GM10248 (cell line): ENCODE results near the gene PID1.

ENCODE experiments used
- CTCF ChIA-PET: fragments of 300-600 bp; sonication (Branson Sonifier 250); formaldehyde crosslinking; extraction: SDS; loops from one replicate; lab custom pipeline; 2021; ENCODE audit warnings: antibody characterized with exemption; lab: Yijun Ruan, JAX
- POLR2A ChIA-PET: fragments of 350-650 bp; sonication (Branson Sonifier 250); formaldehyde crosslinking; extraction: SDS; loops from one replicate; lab custom pipeline; 2020; ENCODE audit warnings: antibody characterized with exemption; lab: Yijun Ruan, JAX
- DNase-seq: peaks from one replicate; pipeline ENCODE4 v3.0.0; 2012; ENCODE audit errors: extremely low spot score
- CTCF ChIP-seq: IDR thresholded peaks from 2 replicates; pipeline ENCODE4 v1.5.1; 2012; ENCODE audit warnings: mild to moderate bottlenecking, low read depth; ENCODE audit errors: extremely low read depth, missing control alignments, control extremely low read depth

PID1 gene

GRCh38 chr2:229022652-229023051 is 248.4 kb downstream of the PID1 start:
- ChIA-PET POLR2A (no interaction called here), CTCF (no interaction called here)
- TF ChIP-seq CTCF, result no peak
- no peak for DNase-seq

GRCh38 chr2:229022071-229022470 is 249.0 kb downstream of the PID1 start:
- POLR2A ChIA-PET, result no interaction called here

GRCh38 chr2:229009816-229010215 is 261.3 kb downstream of the PID1 start:
- DNase-seq, result no peak
- ChIA-PET CTCF (no interaction called here), POLR2A (no interaction called here)
- no peak for TF ChIP-seq CTCF

More at GRCh38 chr2:229022071-229022470, 249.0 kb downstream of the PID1 start:
- TF ChIP-seq CTCF, result no peak
- no peak for DNase-seq
- CTCF ChIA-PET, result no interaction called here

- no peak for DNase-seq
- ChIA-PET CTCF (interaction anchor here (1.2 kb wide), 1 partner anchor 8 kb away, joined by 3 read pairs; no protein-coding TSS in a partner anchor), POLR2A (no interaction called here)
- no peak for TF ChIP-seq CTCF
Measured at GRCh38 chr2:229003256-229003655, 267.8 kb downstream of the PID1 start.

GRCh38 chr2:229001196-229001595 is 269.9 kb downstream of the PID1 start:
- no peak for TF ChIP-seq CTCF
- POLR2A ChIA-PET, result no interaction called here
- CTCF ChIA-PET, result no interaction called here
- no peak for DNase-seq

- ChIA-PET CTCF (no interaction called here), POLR2A (no interaction called here)
- no peak for DNase-seq
- no peak for TF ChIP-seq CTCF
Measured at GRCh38 chr2:228999326-228999725, 271.8 kb downstream of the PID1 start.

GRCh38 chr2:228988786-228989185 is 282.3 kb downstream of the PID1 start:
- TF ChIP-seq CTCF, result no peak
- ChIA-PET CTCF (interaction anchor here (1.8 kb wide), 1 partner anchor 19 kb away, joined by 4 read pairs; no protein-coding TSS in a partner anchor), POLR2A (no interaction called here)
- no peak for DNase-seq
